K562 (cell line): ENCODE results near the gene SNAPC5. TPM values are rescaled to one million over a fixed set of nuclear protein-coding genes. Genes with fewer than 3 reads are reported as not detected.

Experiments
- BACH1 ChIP-seq: fragments of 200-800 bp; sonication (Bioruptor generic); IDR thresholded peaks from 2 replicates; pipeline ENCODE4 v1.6.1; 2016; ENCODE audit warnings: missing genetic modification characterization, missing compliant biosample characterization
- CHD2 ChIP-seq: IDR thresholded peaks from 2 replicates; pipeline ENCODE4 v1.6.1; 2011; ENCODE audit warnings: low read depth, low read length
- CHD7 ChIP-seq: fragments of 200-600 bp; sonication (generic); IDR thresholded peaks from one replicate; pipeline ENCODE4 v1.6.1; 2012; ENCODE audit warnings: mild to moderate bottlenecking, low read depth, low read length, inconsistent platforms
- CREM ChIP-seq: IDR thresholded peaks from 2 replicates; pipeline ENCODE4 v1.6.1; 2014; ENCODE audit warnings: antibody characterized with exemption, low read depth
- SMC3 ChIP-seq: conservative IDR thresholded peaks from 2 replicates; pipeline ENCODE4 v1.6.1; 2011; ENCODE audit warnings: low read depth, low read length, improper control_type of control experiment; ENCODE audit not compliant: insufficient read depth
- SPI1 ChIP-seq: IDR thresholded peaks from 2 replicates; pipeline ENCODE4 v1.6.1; 2011; ENCODE audit warnings: low read depth, low read length, control low read depth, borderline replicate concordance
- TRIM24 ChIP-seq, 2 experiments: fragments of 450-650 bp; IDR thresholded peaks; 2 replicates each; pipeline ENCODE4 v1.6.1; 2016
- YY1 ChIP-seq, 3 experiments: IDR thresholded peaks; 2 replicates each; pipeline ENCODE4 v1.6.1; 2011; ENCODE audit warnings: low read length in 2 of 3, mild to moderate bottlenecking in 2 of 3, moderate library complexity in 2 of 3, borderline replicate concordance in 1 of 3, control low read depth in 1 of 3, low read depth in 1 of 3; ENCODE audit not compliant: insufficient read depth in 3 of 3, insufficient replicate concordance in 2 of 3, control insufficient read depth in 1 of 3, insufficient read length in 1 of 3; ENCODE audit errors: extremely low read depth in 1 of 3
- ZNF512 ChIP-seq: IDR thresholded peaks from 2 replicates; pipeline ENCODE4 v1.6.1; 2016; ENCODE audit warnings: missing genetic modification characterization, missing compliant biosample characterization
- ZNF695 ChIP-seq: fragments of 450-650 bp; formaldehyde crosslinking; IDR thresholded peaks from 2 replicates; pipeline ENCODE4 v1.4.0; 2020; ENCODE audit warnings: mild to moderate bottlenecking, moderate library complexity
- ZSCAN29 ChIP-seq: fragments of 450-650 bp; IDR thresholded peaks from 2 replicates; pipeline ENCODE4 v1.6.1; 2017
- polyA plus RNA-seq, 8 experiments: library from polyadenylated mRNA; depleted of rRNA in 4 of 8; stranded (reverse) in 5 of 8; unstranded in 3 of 8; fragments of >200 nt; fragmentation: Nextera tagmentation in 2 of 8; fragmentation: Illumina TruSeq in 1 of 8; extraction: Ambion mirVana in 2 of 8; extraction: Trizol in 1 of 8; gene quantifications; 2 replicates each; pipeline versions ENCODE4 v1.2.1 to v1.2.3, GENCODE V29; 2011 to 2014; ENCODE audit warnings: inconsistent platforms in 1 of 8, missing spikeins in 1 of 8
- total RNA-seq, 7 experiments: library from RNA; depleted of rRNA in 6 of 7; stranded (reverse); fragments of >200 nt in 6 of 7; fragmentation: Illumina TruSeq in 2 of 7; extraction: Trizol in 2 of 7; gene quantifications; 2 replicates each; pipeline versions ENCODE4 v1.2.1 to v1.2.3, GENCODE V29; 2011 to 2021; ENCODE audit warnings: low replicate concordance in 1 of 7

SNAPC5 gene
- total and polyA plus RNA-seq, 9 of the 15 experiments (the other 6 are each of a cell fraction or from before 2014, with no cell fraction given): 52.8 to 155 (median 96.5) TPM

- TF ChIP-seq CHD7: no peak
- TF ChIP-seq SMC3: no peak
- no peak for TF ChIP-seq TRIM24 (IDR thresholded peaks at IDR 0.05)
- TF ChIP-seq CREM: 0 out of 2 replicates have a peak, but pooled peaks have one; percentile 35
- no peak for TF ChIP-seq ZSCAN29
- TF ChIP-seq CHD2: no peak
- no peak for TF ChIP-seq ZNF695 (CRISPR knock-in tag)
- TF ChIP-seq YY1 (IDR thresholded peaks at IDR 0.05; ENCODE audit: borderline replicate concordance in 1 of 3, control insufficient read depth in 1 of 3, extremely low read depth in 1 of 3, insufficient read depth in 3 of 3, insufficient read length in 1 of 3, insufficient replicate concordance in 2 of 3, low read depth in 1 of 3, low read length in 2 of 3): peak in 1 of 3 experiments; percentile 17
- TF ChIP-seq BACH1 (tag): no peak
- TF ChIP-seq SPI1: peak; percentile 69; the same call in 1 of the 2 replicates
- TF ChIP-seq ZNF512 (tag): no peak
These were observed 536 bp downstream of the SNAPC5 start (continued) for GRCh38 chr15:66496951-66497501.
